GF-D8 (cell line): ENCODE measurements around the gene CELA3A.
"Not testable (repeated sequence)": the region's sequence is repeated elsewhere in the genome, so short reads cannot be mapped to it uniquely, and the experiment has no call there.

ENCODE experiments used
- DNase-seq: peaks from one replicate; lab custom pipeline; 2025; lab: John Stamatoyannopoulos, UW

Gene CELA3A

DNA sequence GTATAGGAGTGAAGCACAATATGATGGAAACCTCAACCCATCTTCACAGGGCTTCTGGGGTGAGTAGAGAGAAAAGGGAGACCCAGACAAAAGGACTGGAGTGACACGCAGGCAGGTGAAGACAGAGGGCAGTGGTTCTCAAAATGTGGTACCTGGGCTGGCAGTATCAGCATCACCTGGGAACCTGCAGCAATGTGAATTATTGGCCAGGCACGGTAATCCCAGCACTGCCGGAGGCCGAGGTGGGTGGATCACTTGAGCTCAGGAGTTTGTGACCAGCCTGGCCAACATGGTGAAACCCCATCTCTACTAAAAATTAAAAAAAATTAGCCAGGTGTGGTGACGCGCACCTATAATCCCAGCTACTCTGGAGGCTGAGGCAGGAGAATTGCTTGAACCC lies 19.3 kb upstream of the CELA3A start:
- not testable (repeated sequence) for DNase-seq

GRCh38 chr1:21983539-21983938 lies 17.9 kb upstream of the CELA3A start:
- DNase-seq: not testable (repeated sequence)

DNA sequence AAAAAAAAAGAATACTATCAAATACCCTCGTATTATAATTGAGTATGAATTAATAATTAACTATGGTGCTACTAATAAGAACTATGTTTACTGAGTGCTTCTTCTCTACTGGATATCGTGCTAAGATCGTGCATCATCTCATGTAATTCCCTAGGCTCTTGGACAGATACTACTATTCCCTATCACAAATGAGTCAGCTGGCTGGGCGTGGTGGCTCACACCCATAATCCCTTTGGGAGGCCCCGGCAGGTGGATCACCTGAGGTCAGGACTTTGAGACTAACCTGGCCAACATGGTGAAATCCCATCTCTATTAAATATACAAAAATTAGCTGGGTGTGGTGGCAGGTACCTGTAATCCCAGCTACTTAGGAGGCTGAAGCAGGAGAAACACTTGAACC lies 15.6 kb upstream of the CELA3A start:
- DNase-seq: not testable (repeated sequence)

- DNase-seq: not testable (repeated sequence)
These were observed 15.1 kb upstream of the CELA3A start for GRCh38 chr1:21986386-21986785.

DNA sequence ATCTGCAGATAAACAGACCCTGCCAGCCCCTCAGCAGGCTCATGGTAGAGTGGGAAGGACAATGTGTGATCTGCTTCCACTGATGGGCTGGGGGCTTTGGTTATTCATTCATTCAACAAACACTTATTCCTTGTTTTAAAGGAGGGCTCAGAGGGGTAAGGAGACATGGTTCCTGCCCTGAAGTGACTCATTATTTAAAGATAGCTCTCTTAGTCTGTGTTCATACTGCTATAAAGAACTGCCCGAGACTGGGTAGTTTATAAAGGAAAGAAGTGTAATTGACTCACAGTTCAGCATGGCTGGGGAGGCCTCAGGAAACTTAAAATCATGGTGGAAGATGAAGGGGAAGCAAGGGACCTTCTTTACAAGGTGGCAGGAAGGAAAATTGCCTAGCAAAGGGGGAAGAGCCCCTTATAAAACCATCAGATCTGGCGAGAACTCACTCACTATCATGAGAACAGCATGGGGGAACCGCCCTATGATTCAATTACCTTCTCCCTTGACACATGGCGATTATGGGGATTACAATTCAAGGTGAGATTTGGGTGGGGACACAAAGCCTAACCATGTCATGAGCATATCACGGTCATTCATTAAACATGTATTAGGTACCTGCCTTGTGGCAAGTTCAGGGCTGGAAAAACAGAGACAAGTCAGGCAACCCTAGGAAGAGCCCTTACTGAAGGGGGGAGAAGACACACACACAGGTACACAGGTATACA lies 11.6 kb upstream of the CELA3A start:
- not testable (repeated sequence) for DNase-seq

DNA sequence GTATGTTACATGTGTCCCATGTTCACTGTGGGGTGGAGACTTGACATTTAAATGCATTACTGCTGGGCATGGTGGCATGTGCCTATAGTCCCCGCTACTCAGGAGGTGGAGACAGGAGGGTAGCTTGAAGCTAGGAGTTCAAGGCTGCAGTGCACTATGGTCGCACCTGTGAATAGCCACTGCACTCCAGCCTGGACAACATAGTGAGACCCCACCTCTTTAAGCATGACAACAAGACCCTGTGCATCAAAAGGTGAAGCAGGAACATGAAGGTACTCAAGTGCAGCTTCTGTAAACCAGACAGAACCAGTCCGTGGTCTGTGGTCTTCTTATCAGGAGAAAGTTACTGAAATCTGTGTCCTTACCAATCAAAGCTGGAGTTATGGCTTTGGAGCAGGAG lies 9.3 kb upstream of the CELA3A start:
- DNase-seq: not testable (repeated sequence)

DNA sequence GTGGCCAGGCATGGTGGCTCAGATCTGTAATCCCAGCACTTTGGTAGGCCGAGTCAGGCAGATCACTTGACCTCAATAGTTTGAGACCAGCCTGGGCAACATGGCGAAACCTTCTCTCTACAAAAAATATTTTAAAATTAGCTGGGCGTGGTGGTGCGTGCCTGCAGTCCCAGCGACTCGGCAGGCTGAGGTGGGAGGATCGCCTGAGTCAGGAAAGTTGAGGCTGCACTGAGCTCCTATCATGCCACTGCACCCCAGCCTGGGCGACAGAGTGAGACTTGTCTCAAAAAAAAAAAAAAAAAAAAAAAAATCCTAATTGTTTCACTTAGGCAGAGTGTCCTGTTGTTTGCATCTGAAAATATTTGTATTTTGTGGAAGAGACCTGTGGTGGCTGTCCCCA lies 6.7 kb upstream of the CELA3A start:
- DNase-seq: not testable (repeated sequence)

DNA sequence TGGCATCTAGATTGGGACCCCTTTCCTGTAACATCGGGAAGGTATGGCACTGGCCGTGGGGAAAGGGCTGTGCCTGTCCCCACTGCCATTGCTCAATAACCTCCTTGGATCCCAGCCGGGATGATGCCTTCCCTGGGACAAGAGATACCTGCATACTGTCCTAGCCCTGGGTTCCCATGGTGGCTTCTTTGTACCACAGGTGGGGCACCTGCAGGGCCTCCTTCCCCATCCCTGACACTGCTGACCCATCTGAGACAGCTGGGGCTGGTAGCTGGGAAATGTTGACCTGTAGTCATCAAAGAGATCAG lies 4.8 kb upstream of the CELA3A start:
- DNase-seq: not testable (repeated sequence)

DNA sequence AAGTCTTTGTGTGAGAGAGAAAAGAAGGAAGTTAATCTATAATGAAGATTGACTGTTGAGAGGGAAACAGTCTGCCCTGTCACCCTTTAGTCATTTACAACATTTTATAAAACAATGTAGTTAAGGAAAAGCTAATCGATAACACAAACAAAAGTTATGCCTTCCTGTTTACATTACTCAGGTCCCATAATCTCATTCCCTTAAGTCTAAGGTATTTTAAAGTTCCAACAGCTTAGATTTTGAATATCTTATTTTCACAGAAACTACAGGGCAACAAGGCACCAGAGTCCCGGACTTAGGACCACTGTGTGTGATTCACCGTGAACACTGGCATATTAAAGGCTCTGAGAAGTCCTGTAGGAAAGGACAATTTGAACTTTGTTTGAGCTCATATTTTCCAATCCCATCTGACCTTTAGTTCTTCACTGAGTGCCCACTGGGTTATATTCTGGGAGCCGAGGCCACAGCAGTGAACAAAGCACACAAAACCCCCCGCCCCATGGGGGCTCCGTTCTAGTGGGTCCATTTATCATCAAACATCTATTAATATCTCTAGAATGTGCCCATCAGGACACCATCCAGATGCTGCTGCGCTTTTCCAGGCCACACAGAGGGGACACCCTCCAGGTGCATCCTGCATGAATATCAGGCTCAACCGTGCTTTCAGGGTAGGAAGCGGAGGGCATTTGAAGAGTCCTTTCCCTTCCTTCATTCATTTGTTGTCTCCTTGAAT lies 3.4 kb upstream of the CELA3A start:
- not testable (repeated sequence) for DNase-seq

- DNase-seq: not testable (repeated sequence)
These were observed 2.7 kb upstream of the CELA3A start for GRCh38 chr1:21998624-21999294.

- not testable (repeated sequence) for DNase-seq
These were observed 1.8 kb upstream of the CELA3A start for GRCh38 chr1:21999645-22000044.

GRCh38 chr1:22002461-22002860 lies 1.0 kb downstream of the CELA3A start:
- DNase-seq: not testable (repeated sequence)

DNA sequence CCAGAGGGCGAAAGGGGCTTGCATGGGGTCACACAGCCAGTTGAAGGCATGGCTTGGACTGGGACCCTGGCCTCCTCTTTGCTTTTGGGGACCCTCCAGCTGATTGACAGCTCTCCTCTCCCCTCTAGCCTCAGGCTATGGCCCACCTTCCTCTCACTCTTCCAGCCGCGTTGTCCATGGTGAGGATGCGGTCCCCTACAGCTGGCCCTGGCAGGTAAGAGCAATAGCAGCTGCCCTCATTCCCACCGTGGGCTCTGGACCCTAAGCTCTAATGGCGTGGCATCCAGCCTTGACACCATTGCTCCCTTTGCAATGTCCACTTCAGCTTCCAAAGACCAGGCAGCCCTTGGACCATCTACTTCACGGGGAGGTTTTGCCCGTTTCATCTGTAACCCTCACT lies 1.4 kb downstream of the CELA3A start:
- not testable (repeated sequence) for DNase-seq

GRCh38 chr1:22003959-22004358 lies 2.5 kb downstream of the CELA3A start:
- not testable (repeated sequence) for DNase-seq

DNA sequence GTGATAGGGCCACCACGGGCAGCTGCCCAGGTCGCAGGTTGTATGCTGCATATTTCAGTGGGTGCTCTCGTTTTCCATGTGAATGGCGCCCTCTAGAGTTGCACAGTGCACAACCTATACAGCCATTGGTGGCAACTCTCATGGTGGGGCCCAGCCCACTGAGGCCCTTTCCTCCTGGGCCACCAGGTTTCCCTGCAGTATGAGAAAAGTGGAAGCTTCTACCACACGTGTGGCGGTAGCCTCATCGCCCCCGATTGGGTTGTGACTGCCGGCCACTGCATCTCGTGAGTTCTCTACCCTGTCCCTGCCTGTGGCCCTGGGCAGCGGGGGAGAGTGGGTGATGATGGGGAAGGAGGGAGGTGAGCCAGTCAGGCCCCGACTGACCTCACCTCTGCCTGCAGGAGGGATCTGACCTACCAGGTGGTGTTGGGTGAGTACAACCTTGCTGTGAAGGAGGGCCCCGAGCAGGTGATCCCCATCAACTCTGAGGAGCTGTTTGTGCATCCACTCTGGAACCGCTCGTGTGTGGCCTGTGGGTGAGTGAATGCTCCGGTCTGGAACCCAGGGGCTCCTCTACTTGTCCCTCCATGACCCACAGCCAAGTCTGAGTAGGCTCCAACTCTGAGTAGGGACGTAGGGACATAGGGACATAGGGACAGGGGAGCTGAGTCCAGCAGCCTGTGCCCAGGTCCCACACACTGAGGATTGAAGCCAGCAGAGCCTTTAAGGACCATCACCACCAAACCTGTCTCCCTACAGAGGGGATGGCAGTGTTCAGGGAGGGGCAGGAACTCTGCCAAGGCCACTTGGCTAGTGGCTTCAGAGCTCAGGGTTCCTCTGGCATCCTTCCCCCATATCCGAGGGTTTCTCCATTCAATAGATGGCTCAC lies 4.0 kb downstream of the CELA3A start:
- DNase-seq: not testable (repeated sequence)

GRCh38 chr1:22006736-22007135 lies 5.3 kb downstream of the CELA3A start:
- not testable (repeated sequence) for DNase-seq

DNA sequence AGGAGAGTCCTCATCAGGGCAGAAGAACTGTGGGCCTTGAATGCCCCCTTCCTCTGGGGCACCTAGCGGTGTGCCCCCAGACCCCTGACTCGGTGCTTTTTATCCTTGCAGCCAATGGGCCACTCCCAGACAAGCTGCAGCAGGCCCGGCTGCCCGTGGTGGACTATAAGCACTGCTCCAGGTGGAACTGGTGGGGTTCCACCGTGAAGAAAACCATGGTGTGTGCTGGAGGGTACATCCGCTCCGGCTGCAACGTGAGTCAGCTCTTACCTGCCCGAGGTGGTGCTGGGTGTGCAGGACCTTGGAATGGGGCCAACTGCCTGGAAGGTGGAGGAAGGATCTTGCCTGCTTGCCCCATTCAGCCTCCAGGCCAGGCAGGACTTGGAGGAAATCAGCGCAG lies 5.8 kb downstream of the CELA3A start:
- not testable (repeated sequence) for DNase-seq

DNA sequence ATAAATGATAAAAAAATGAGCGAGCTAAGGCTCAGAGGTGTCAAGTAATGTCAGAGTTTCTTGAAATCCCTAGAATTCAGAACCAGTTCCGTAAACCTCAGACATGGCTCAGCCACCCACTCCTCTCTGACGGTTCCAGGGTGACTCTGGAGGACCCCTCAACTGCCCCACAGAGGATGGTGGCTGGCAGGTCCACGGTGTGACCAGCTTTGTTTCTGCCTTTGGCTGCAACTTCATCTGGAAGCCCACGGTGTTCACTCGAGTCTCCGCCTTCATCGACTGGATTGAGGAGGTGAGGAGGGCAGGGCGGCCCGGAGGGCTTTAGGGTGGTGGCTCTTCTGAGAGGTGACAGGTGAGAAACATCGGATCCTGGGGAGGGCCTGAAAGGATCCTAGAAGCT lies 8.1 kb downstream of the CELA3A start:
- not testable (repeated sequence) for DNase-seq

DNA sequence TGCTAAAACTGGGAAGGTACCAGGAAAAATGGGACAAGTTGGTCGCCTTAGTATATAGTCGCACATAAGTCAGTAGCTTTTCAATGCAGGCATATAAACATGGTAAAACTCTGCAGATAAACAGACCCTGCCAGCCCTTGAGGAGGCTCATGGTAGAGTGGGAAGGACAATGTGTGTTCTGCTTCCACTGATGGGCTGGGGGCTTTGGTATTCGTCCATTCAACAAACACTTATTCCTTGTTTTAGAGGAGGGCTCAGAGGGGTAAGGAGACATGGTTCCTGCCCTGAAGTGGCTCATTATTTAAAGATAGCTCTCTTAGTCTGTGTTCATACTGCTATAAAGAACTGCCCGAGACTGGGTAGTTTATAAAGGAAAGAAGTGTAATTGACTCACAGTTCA lies 11.3 kb downstream of the CELA3A start:
- DNase-seq: not testable (repeated sequence)

DNA sequence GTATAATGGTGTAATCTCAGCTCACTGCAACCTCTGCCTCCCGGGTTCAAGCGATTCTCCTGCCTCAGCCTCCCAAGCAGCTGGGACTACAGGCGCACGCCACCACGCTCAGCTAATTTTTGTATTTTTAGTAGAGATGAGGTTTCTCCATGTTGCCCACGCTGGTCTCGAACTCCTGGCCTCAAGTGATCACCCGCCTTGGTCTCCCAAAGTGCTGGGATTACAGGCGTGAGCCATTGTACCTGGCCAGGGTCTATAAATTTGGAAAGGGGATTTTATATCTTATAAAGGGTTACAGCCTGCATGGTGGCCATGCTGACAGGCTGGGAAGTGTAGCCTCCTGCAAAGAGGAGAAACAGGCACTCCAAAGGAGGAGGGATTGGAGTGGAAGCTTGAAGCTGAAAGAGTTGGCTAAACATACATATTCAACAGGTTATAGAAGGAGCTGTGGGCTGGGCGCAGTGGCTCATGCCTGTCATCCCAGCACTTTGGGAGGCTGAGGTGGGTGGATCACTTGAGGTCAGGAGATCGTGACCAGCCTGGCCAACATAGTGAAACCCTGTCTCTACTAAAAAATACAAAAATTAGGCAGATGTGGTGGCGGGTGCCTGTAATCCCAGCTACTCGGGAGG lies 13.2 kb downstream of the CELA3A start:
- DNase-seq: not testable (repeated sequence)
